Activated naive CD4-positive, alpha-beta T cell treated with anti-CD3 and anti-CD28 coated beads, Interleukin-2, amount 10 ng/mL, durations not matched to agents 7 days and 5 days (primary cell): ENCODE results near the gene PDE1C.

Experiments used
- CTCF ChIA-PET: fragments of 350-600 bp; sonication (Branson Sonifier 250); formaldehyde crosslinking; loops from one replicate; lab custom pipeline; 2021; ENCODE audit warnings: antibody characterized with exemption; lab: Charles Lee
- DNase-seq: peaks from one replicate; pipeline ENCODE4 v3.0.0-alpha.2; 2020
- H3K27ac Mint-ChIP-seq: one replicate; pipeline ENCODE4 v1.8.0; 2021; ENCODE audit warnings: mild to moderate bottlenecking, moderate library complexity, mixed read lengths
- H3K27me3 Mint-ChIP-seq: one replicate; pipeline ENCODE4 v1.8.0; 2021; ENCODE audit warnings: mild to moderate bottlenecking, mixed read lengths
- H3K36me3 Mint-ChIP-seq: one replicate; pipeline ENCODE4 v1.8.0; 2021; ENCODE audit warnings: mixed read lengths
- H3K4me1 Mint-ChIP-seq: one replicate; pipeline ENCODE4 v1.8.0; 2021; ENCODE audit warnings: mixed read lengths
- H3K4me3 Mint-ChIP-seq: one replicate; pipeline ENCODE4 v1.8.0; 2021; ENCODE audit warnings: mild to moderate bottlenecking, moderate library complexity, mixed read lengths
- H3K9me3 Mint-ChIP-seq: one replicate; pipeline ENCODE4 v1.8.0; 2021; ENCODE audit warnings: mixed read lengths

PDE1C gene

GRCh38 chr7:31883761-31884164 lies 186.4 kb downstream of the PDE1C start:
- Mint-ChIP-seq H3K9me3 (peaks cover 13% of the 10 kb centered on the region), H3K27me3 (no peaks in the 10 kb centered on the region), H3K27ac (no peak overlapping the region), H3K4me1 (no peaks in the 10 kb centered on the region), H3K4me3 (no peak overlapping the region), H3K36me3 (no peaks in the 10 kb centered on the region)
- CTCF ChIA-PET = no interaction called here
- no peak for DNase-seq

- H3K4me3 Mint-ChIP-seq = no peak overlapping the region
Measured at GRCh38 chr7:31882187-31882586, 188.0 kb downstream of the PDE1C start.

GRCh38 chr7:31878875-31879274 lies 191.3 kb downstream of the PDE1C start:
- H3K36me3 Mint-ChIP-seq = no peaks in the 10 kb centered on the region
- no peaks in the 10 kb centered on the region for H3K4me1 Mint-ChIP-seq
- H3K27me3 Mint-ChIP-seq = no peaks in the 10 kb centered on the region
- DNase-seq = no peak
- CTCF ChIA-PET = no interaction called here
- no peak overlapping the region for H3K27ac Mint-ChIP-seq
- no peaks in the 10 kb centered on the region for H3K9me3 Mint-ChIP-seq
- H3K4me3 Mint-ChIP-seq = no peak overlapping the region

More at GRCh38 chr7:31882187-31882586, 188.0 kb downstream of the PDE1C start:
- H3K27me3 Mint-ChIP-seq = no peaks in the 10 kb centered on the region
- DNase-seq = no peak
- no peaks in the 10 kb centered on the region for H3K36me3 Mint-ChIP-seq
- H3K4me1 Mint-ChIP-seq = no peaks in the 10 kb centered on the region
- peaks cover 11% of the 10 kb centered on the region for H3K9me3 Mint-ChIP-seq
- CTCF ChIA-PET = no interaction called here
- no peak overlapping the region for H3K27ac Mint-ChIP-seq

GRCh38 chr7:31875424-31875823 lies 194.8 kb downstream of the PDE1C start:
- H3K36me3 Mint-ChIP-seq = no peaks in the 10 kb centered on the region
- no peaks in the 10 kb centered on the region for H3K27me3 Mint-ChIP-seq
- peaks cover 3% of the 10 kb centered on the region for H3K9me3 Mint-ChIP-seq
- H3K27ac Mint-ChIP-seq = no peak overlapping the region
- no peaks in the 10 kb centered on the region for H3K4me1 Mint-ChIP-seq
- CTCF ChIA-PET = no interaction called here
- no peak overlapping the region for H3K4me3 Mint-ChIP-seq
- no peak for DNase-seq

- H3K9me3 Mint-ChIP-seq = peaks cover 6% of the 10 kb centered on the region
- CTCF ChIA-PET = no interaction called here
- no peak overlapping the region for H3K4me3 Mint-ChIP-seq
- no peaks in the 10 kb centered on the region for H3K4me1 Mint-ChIP-seq
- no peaks in the 10 kb centered on the region for H3K36me3 Mint-ChIP-seq
- no peak for DNase-seq
- no peak overlapping the region for H3K27ac Mint-ChIP-seq
- no peaks in the 10 kb centered on the region for H3K27me3 Mint-ChIP-seq
Measured at GRCh38 chr7:31874631-31875386, 195.4 kb downstream of the PDE1C start.

GRCh38 chr7:31873816-31874597 lies 196.2 kb downstream of the PDE1C start:
- Mint-ChIP-seq H3K9me3 (peaks cover 6% of the 10 kb centered on the region), H3K4me3 (no peak overlapping the region), H3K27me3 (no peaks in the 10 kb centered on the region), H3K4me1 (no peaks in the 10 kb centered on the region), H3K36me3 (no peaks in the 10 kb centered on the region), H3K27ac (no peak overlapping the region)
- no peak for DNase-seq
- CTCF ChIA-PET = no interaction called here

- Mint-ChIP-seq H3K27me3 (no peaks in the 10 kb centered on the region), H3K9me3 (peaks cover 13% of the 10 kb centered on the region), H3K4me1 (no peaks in the 10 kb centered on the region), H3K27ac (no peak overlapping the region), H3K36me3 (no peaks in the 10 kb centered on the region), H3K4me3 (no peak overlapping the region)
- CTCF ChIA-PET = no interaction called here
- DNase-seq = no peak
Measured at GRCh38 chr7:31872545-31873370, 197.4 kb downstream of the PDE1C start.

GRCh38 chr7:31864646-31865045 lies 205.6 kb downstream of the PDE1C start:
- no peak for DNase-seq
- no peaks in the 10 kb centered on the region for H3K27me3 Mint-ChIP-seq
- CTCF ChIA-PET = no interaction called here
- peaks cover 8% of the 10 kb centered on the region for H3K9me3 Mint-ChIP-seq
- H3K4me1 Mint-ChIP-seq = no peaks in the 10 kb centered on the region
- no peaks in the 10 kb centered on the region for H3K36me3 Mint-ChIP-seq
- no peak overlapping the region for H3K27ac Mint-ChIP-seq
- no peak overlapping the region for H3K4me3 Mint-ChIP-seq

- Mint-ChIP-seq H3K4me3 (no peak overlapping the region), H3K4me1 (no peaks in the 10 kb centered on the region), H3K9me3 (no peaks in the 10 kb centered on the region), H3K36me3 (no peaks in the 10 kb centered on the region), H3K27me3 (no peaks in the 10 kb centered on the region), H3K27ac (no peak overlapping the region)
- no peak for DNase-seq
- CTCF ChIA-PET = no interaction called here
Measured at GRCh38 chr7:31860925-31861324, 209.3 kb downstream of the PDE1C start.

- Mint-ChIP-seq H3K4me1 (no peaks in the 10 kb centered on the region), H3K27me3 (no peaks in the 10 kb centered on the region), H3K9me3 (no peaks in the 10 kb centered on the region), H3K4me3 (no peak overlapping the region), H3K36me3 (no peaks in the 10 kb centered on the region), H3K27ac (no peak overlapping the region)
- DNase-seq = no peak
- CTCF ChIA-PET = no interaction called here
Measured at GRCh38 chr7:31858055-31858454, 212.2 kb downstream of the PDE1C start.

GRCh38 chr7:31857172-31857571 lies 213.0 kb downstream of the PDE1C start:
- Mint-ChIP-seq H3K27ac (no peak overlapping the region), H3K4me3 (no peak overlapping the region), H3K9me3 (no peaks in the 10 kb centered on the region), H3K27me3 (no peaks in the 10 kb centered on the region), H3K36me3 (no peaks in the 10 kb centered on the region), H3K4me1 (no peaks in the 10 kb centered on the region)
- DNase-seq = no peak
- CTCF ChIA-PET = no interaction called here

GRCh38 chr7:31856337-31856736 lies 213.9 kb downstream of the PDE1C start:
- Mint-ChIP-seq H3K4me3 (no peak overlapping the region), H3K9me3 (no peaks in the 10 kb centered on the region), H3K4me1 (no peaks in the 10 kb centered on the region), H3K27me3 (no peaks in the 10 kb centered on the region), H3K27ac (no peak overlapping the region), H3K36me3 (no peaks in the 10 kb centered on the region)
- CTCF ChIA-PET = no interaction called here
- DNase-seq = no peak

- H3K27me3 Mint-ChIP-seq = no peaks in the 10 kb centered on the region
- no peaks in the 10 kb centered on the region for H3K4me1 Mint-ChIP-seq
- no peaks in the 10 kb centered on the region for H3K36me3 Mint-ChIP-seq
- no peaks in the 10 kb centered on the region for H3K9me3 Mint-ChIP-seq
- no peak for DNase-seq
- H3K27ac Mint-ChIP-seq = no peak overlapping the region
- CTCF ChIA-PET = no interaction called here
- H3K4me3 Mint-ChIP-seq = no peak overlapping the region
Measured at GRCh38 chr7:31855530-31855929, 214.7 kb downstream of the PDE1C start.

- no peaks in the 10 kb centered on the region for H3K4me1 Mint-ChIP-seq
- CTCF ChIA-PET = no interaction called here
- H3K36me3 Mint-ChIP-seq = no peaks in the 10 kb centered on the region
- DNase-seq = no peak
- no peaks in the 10 kb centered on the region for H3K9me3 Mint-ChIP-seq
- H3K27ac Mint-ChIP-seq = no peak overlapping the region
- no peak overlapping the region for H3K4me3 Mint-ChIP-seq
- H3K27me3 Mint-ChIP-seq = no peaks in the 10 kb centered on the region
Measured at GRCh38 chr7:31853380-31853779, 216.8 kb downstream of the PDE1C start.
